GM12865 (cell line): ENCODE results near the gene NKPD1.

Source experiments
- DNase-seq: peaks from one replicate; pipeline ENCODE4 v3.0.0; 2010; ENCODE audit warnings: low read depth
- H3K4me3 ChIP-seq: 2 replicates; pipeline ENCODE4 v1.5.1; 2011; ENCODE audit warnings: mild to moderate bottlenecking, low read depth, low read length, control low read depth
- CTCF ChIP-seq: IDR thresholded peaks from 2 replicates; pipeline ENCODE4 v1.5.1; 2011; ENCODE audit warnings: low read length, control low read depth, low read depth, inconsistent platforms; ENCODE audit not compliant: insufficient read depth; ENCODE audit errors: missing control alignments

The NKPD1 gene

GRCh38 chr19:45149129-45149528, 11.7 kb downstream of the NKPD1 start:
- DNase-seq = no peak
- no peak for TF ChIP-seq CTCF

GRCh38 chr19:45147835-45148676, 12.7 kb downstream of the NKPD1 start:
- H3K4me3 ChIP-seq = no peak overlapping the region
- DNase-seq = no peak
- TF ChIP-seq CTCF = no peak

More at GRCh38 chr19:45149129-45149528, 11.7 kb downstream of the NKPD1 start:
- H3K4me3 ChIP-seq = no peak overlapping the region

GRCh38 chr19:45146741-45147205, 14.0 kb downstream of the NKPD1 start:
- DNase-seq = no peak
- no peak for TF ChIP-seq CTCF
- no peak overlapping the region for H3K4me3 ChIP-seq

GRCh38 chr19:45146251-45146650, 14.5 kb downstream of the NKPD1 start:
- no peak for DNase-seq
- TF ChIP-seq CTCF = no peak
- no peak overlapping the region for H3K4me3 ChIP-seq

- no peak overlapping the region for H3K4me3 ChIP-seq
- DNase-seq = no peak
- TF ChIP-seq CTCF = no peak
These were observed 15.3 kb downstream of the NKPD1 start for GRCh38 chr19:45145270-45146189.

GRCh38 chr19:45144431-45145269, 16.1 kb downstream of the NKPD1 start:
- DNase-seq = no peak
- TF ChIP-seq CTCF = no peak

More at GRCh38 chr19:45144431-45145269, 16.1 kb downstream of the NKPD1 start:
- H3K4me3 ChIP-seq = no peak overlapping the region
